DOHH2 (cell line): ENCODE data around the gene LRRTM2.
"Not testable (repeated sequence)": the region's sequence is repeated elsewhere in the genome, so short reads cannot be mapped to it uniquely, and the experiment has no call there.

Source experiments
- H3F3A ChIP-seq: fragments of 200-600 bp; sonication (generic), shearing (Covaris generic); 2 replicates; pipeline ENCODE4 v1.6.0; 2016; ENCODE audit warnings: antibody characterized with exemption, mild to moderate bottlenecking; ENCODE audit not compliant: control insufficient read depth, insufficient read depth
- H3K27ac ChIP-seq: fragments of 200-600 bp; sonication (generic); 2 replicates; pipeline ENCODE4 v1.5.1; 2014; ENCODE audit warnings: low read depth, mild to moderate bottlenecking, low read length, moderate library complexity
- H3K27me3 ChIP-seq: fragments of 200-600 bp; sonication (generic); 2 replicates; pipeline ENCODE4 v1.6.1; 2014; ENCODE audit warnings: mild to moderate bottlenecking, low read length, mixed read lengths; ENCODE audit not compliant: control insufficient read depth
- H3K36me3 ChIP-seq: fragments of 200-600 bp; sonication (generic); 2 replicates; pipeline ENCODE4 v1.6.1; 2014; ENCODE audit warnings: mild to moderate bottlenecking, low read length, moderate library complexity, mixed read lengths; ENCODE audit not compliant: control insufficient read depth
- H3K4me1 ChIP-seq: fragments of 200-600 bp; sonication (generic); 2 replicates; pipeline ENCODE4 v1.6.1; 2014; ENCODE audit warnings: mild to moderate bottlenecking, low read length, mixed read lengths; ENCODE audit not compliant: control insufficient read depth
- H3K4me2 ChIP-seq: fragments of 200-600 bp; sonication (generic); 2 replicates; pipeline ENCODE4 v1.6.0; 2014; ENCODE audit warnings: mild to moderate bottlenecking, low read length, moderate library complexity
- H3K4me3 ChIP-seq: fragments of 200-600 bp; sonication (generic); 2 replicates; pipeline ENCODE4 v1.5.1; 2014; ENCODE audit warnings: mild to moderate bottlenecking, low read length, mixed read lengths
- H3K79me2 ChIP-seq: fragments of 200-600 bp; sonication (generic); 2 replicates; pipeline ENCODE4 v1.6.1; 2014; ENCODE audit warnings: mild to moderate bottlenecking, low read length, mixed read lengths; ENCODE audit not compliant: control insufficient read depth
- H3K9me2 ChIP-seq: fragments of 200-600 bp; sonication (generic); replicated peaks from 2 replicates; pipeline ENCODE4 v1.6.1; 2014; ENCODE audit warnings: mild to moderate bottlenecking, low read length, mixed read lengths; ENCODE audit not compliant: control insufficient read depth
- H3K9me3 ChIP-seq: fragments of 200-600 bp; sonication (generic); 2 replicates; pipeline ENCODE4 v1.6.1; 2014; ENCODE audit warnings: antibody characterized with exemption, low read length, mixed read lengths; ENCODE audit not compliant: control insufficient read depth, insufficient read depth
- H4K20me1 ChIP-seq: fragments of 200-600 bp; sonication (generic); 2 replicates; pipeline ENCODE4 v1.6.0; 2014; ENCODE audit warnings: low read depth, mild to moderate bottlenecking, antibody characterized with exemption, low read length, moderate library complexity; ENCODE audit not compliant: control insufficient read depth, insufficient read depth
- EZH2phosphoT487 ChIP-seq: fragments of 200-600 bp; sonication (generic); IDR thresholded peaks from 2 replicates; pipeline ENCODE4 v1.6.1; 2017; ENCODE audit warnings: borderline replicate concordance, mild to moderate bottlenecking, antibody characterized with exemption, low read length, moderate library complexity, mixed read lengths
- TF ChIP-seq, protein P1 (sequence below): fragments of 200-600 bp; sonication (generic); IDR thresholded peaks from one replicate; pipeline ENCODE4 v1.5.1; 2014; ENCODE audit warnings: antibody characterized with exemption, mild to moderate bottlenecking, low read depth, low read length; ENCODE audit not compliant: poor library complexity, severe bottlenecking

Gene LRRTM2

GRCh38 chr5:138837160-138837559 is 38.0 kb downstream of the LRRTM2 start:
- no peaks in the 10 kb centered on the region for H3K9me3 ChIP-seq
- TF ChIP-seq, protein P1, sequence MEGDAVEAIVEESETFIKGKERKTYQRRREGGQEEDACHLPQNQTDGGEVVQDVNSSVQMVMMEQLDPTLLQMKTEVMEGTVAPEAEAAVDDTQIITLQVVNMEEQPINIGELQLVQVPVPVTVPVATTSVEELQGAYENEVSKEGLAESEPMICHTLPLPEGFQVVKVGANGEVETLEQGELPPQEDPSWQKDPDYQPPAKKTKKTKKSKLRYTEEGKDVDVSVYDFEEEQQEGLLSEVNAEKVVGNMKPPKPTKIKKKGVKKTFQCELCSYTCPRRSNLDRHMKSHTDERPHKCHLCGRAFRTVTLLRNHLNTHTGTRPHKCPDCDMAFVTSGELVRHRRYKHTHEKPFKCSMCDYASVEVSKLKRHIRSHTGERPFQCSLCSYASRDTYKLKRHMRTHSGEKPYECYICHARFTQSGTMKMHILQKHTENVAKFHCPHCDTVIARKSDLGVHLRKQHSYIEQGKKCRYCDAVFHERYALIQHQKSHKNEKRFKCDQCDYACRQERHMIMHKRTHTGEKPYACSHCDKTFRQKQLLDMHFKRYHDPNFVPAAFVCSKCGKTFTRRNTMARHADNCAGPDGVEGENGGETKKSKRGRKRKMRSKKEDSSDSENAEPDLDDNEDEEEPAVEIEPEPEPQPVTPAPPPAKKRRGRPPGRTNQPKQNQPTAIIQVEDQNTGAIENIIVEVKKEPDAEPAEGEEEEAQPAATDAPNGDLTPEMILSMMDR: no peak
- no peak for TF ChIP-seq EZH2phosphoT487
- H3K4me1 ChIP-seq: no peaks in the 10 kb centered on the region
- H3K4me3 ChIP-seq: no peak overlapping the region
- H3K36me3 ChIP-seq: no peaks in the 10 kb centered on the region
- H3K27ac ChIP-seq: no peak overlapping the region
- no peaks in the 10 kb centered on the region for H4K20me1 ChIP-seq
- H3K79me2 ChIP-seq: no peaks in the 10 kb centered on the region
- H3F3A ChIP-seq: no peaks in the 10 kb centered on the region
- no peak overlapping the region for H3K4me2 ChIP-seq
- H3K27me3 ChIP-seq: no peaks in the 10 kb centered on the region
- no peaks in the 10 kb centered on the region for H3K9me2 ChIP-seq

- H3K79me2 ChIP-seq: not testable (repeated sequence)
These were observed 40.3 kb downstream of the LRRTM2 start for GRCh38 chr5:138834853-138835252.

GRCh38 chr5:138833726-138834480 is 41.2 kb downstream of the LRRTM2 start:
- no peak overlapping the region for H3K27ac ChIP-seq
- TF ChIP-seq, protein P1: no peak
- TF ChIP-seq EZH2phosphoT487: no peak
- H3F3A ChIP-seq: no peaks in the 10 kb centered on the region
- H3K9me2 ChIP-seq: no peaks in the 10 kb centered on the region
- H3K4me1 ChIP-seq: no peaks in the 10 kb centered on the region
- no peaks in the 10 kb centered on the region for H3K27me3 ChIP-seq
- H3K4me3 ChIP-seq: no peak overlapping the region
- no peaks in the 10 kb centered on the region for H3K9me3 ChIP-seq
- no peaks in the 10 kb centered on the region for H4K20me1 ChIP-seq
- H3K36me3 ChIP-seq: no peaks in the 10 kb centered on the region
- H3K79me2 ChIP-seq: no peaks in the 10 kb centered on the region
- H3K4me2 ChIP-seq: no peak overlapping the region

More at GRCh38 chr5:138834853-138835252, 40.3 kb downstream of the LRRTM2 start:
- H3K9me3 ChIP-seq, H3K4me2 ChIP-seq, H3K4me1 ChIP-seq, H3K27ac ChIP-seq, H3K9me2 ChIP-seq, H3K27me3 ChIP-seq, H3F3A ChIP-seq, H4K20me1 ChIP-seq, H3K4me3 ChIP-seq, H3K36me3 ChIP-seq: not testable (repeated sequence)

- Histone ChIP-seq H3K9me3 (no peaks in the 10 kb centered on the region), H3K36me3 (no peaks in the 10 kb centered on the region), H4K20me1 (no peaks in the 10 kb centered on the region), H3K79me2 (no peaks in the 10 kb centered on the region), H3K4me3 (no peak overlapping the region), H3K4me1 (no peaks in the 10 kb centered on the region), H3K27me3 (no peaks in the 10 kb centered on the region), H3K4me2 (no peak overlapping the region), H3K9me2 (no peaks in the 10 kb centered on the region), H3K27ac (no peak overlapping the region), H3F3A (no peaks in the 10 kb centered on the region)
- TF ChIP-seq, protein P1: no peak
- no peak for TF ChIP-seq EZH2phosphoT487
These were observed 42.1 kb downstream of the LRRTM2 start for GRCh38 chr5:138833080-138833479.
